H1 (cell line): Measurements from ENCODE around the gene FAM234A. TPM values are rescaled to one million over a fixed set of nuclear protein-coding genes. Genes with fewer than 3 reads are reported as not detected.

ENCODE experiments used
- CTCF ChIA-PET: fragments of 300-600 bp; sonication (Branson Sonifier 250); formaldehyde crosslinking; loops from one replicate; lab custom pipeline; 2021; ENCODE audit not compliant: partially characterized antibody; lab: Charles Lee
- POLR2A ChIA-PET: fragments of 300-600 bp; sonication (Branson Sonifier 250); formaldehyde crosslinking; loops from one replicate; lab custom pipeline; 2021; ENCODE audit warnings: inconsistent platforms; ENCODE audit not compliant: partially characterized antibody; lab: Charles Lee
- DNase-seq, 2 experiments: peaks; one replicate each; pipeline versions ENCODE4 v3.0.0 to v3.0.0-alpha.2; 2010 to 2022; ENCODE audit warnings: low spot score in 2 of 2, low read depth in 1 of 2, mixed read lengths in 1 of 2
- FAIRE-seq: peaks from 2 replicates; lab custom pipeline; 2011; peaks lifted over from hg19 to GRCh38; lab: Jason Lieb, UNC
- H2AFZ ChIP-seq: 2 replicates; pipeline ENCODE4 v1.8.1; 2012; ENCODE audit warnings: low read length, inconsistent platforms
- H2AK5ac ChIP-seq: 2 replicates; pipeline ENCODE4 v1.6.1; 2013; ENCODE audit warnings: low read depth, low read length
- H2BK120ac ChIP-seq: replicated peaks from 2 replicates; pipeline ENCODE3; 2013; ENCODE audit warnings: low read depth, low read length, inconsistent platforms
- H2BK12ac ChIP-seq: 2 replicates; pipeline ENCODE4 v1.6.1; 2013; ENCODE audit warnings: low read depth, low read length
- H2BK15ac ChIP-seq: 2 replicates; pipeline ENCODE4 v1.6.1; 2013; ENCODE audit warnings: low read length
- H2BK20ac ChIP-seq: 2 replicates; pipeline ENCODE4 v1.6.1; 2013; ENCODE audit warnings: low read length
- H2BK5ac ChIP-seq: 2 replicates; pipeline ENCODE4 v1.6.1; 2013; ENCODE audit warnings: low read depth, low read length
- H3K14ac ChIP-seq: 2 replicates; pipeline ENCODE4 v1.6.1; 2013; ENCODE audit warnings: inconsistent platforms; ENCODE audit not compliant: insufficient read length
- H3K18ac ChIP-seq: 2 replicates; pipeline ENCODE4 v1.6.1; 2013; ENCODE audit warnings: low read length; ENCODE audit errors: extremely low read depth
- H3K23ac ChIP-seq: 2 replicates; pipeline ENCODE4 v1.6.1; 2013; ENCODE audit warnings: inconsistent platforms; ENCODE audit not compliant: insufficient read length
- H3K23me2 ChIP-seq: 2 replicates; pipeline ENCODE4 v1.6.1; 2013; ENCODE audit warnings: low read depth, low read length
- H3K27ac ChIP-seq: 2 replicates; pipeline ENCODE4 v1.6.1; 2011; ENCODE audit warnings: low read depth, low read length, inconsistent platforms
- H3K27me3 ChIP-seq, 4 experiments: replicated peaks in 1 of 4; 1 replicate in 1 of 4; 2 replicates in 3 of 4; pipeline versions ENCODE4 v1.6.1 to v1.8.1; 2011 to 2013; ENCODE audit warnings: low read length in 3 of 4, mild to moderate bottlenecking in 3 of 4, inconsistent platforms in 2 of 4, mixed read lengths in 2 of 4, moderate library complexity in 1 of 4; ENCODE audit not compliant: control insufficient read depth in 3 of 4, insufficient read depth in 3 of 4; ENCODE audit errors: extremely low read depth in 1 of 4
- H3K36me3 ChIP-seq, 4 experiments: 2 replicates each; pipeline versions ENCODE4 v1.6.1 to v1.8.1; 2011 to 2013; ENCODE audit warnings: mild to moderate bottlenecking in 4 of 4, low read length in 3 of 4, moderate library complexity in 2 of 4, control low read depth in 1 of 4, inconsistent platforms in 1 of 4; ENCODE audit not compliant: insufficient read depth in 4 of 4, control insufficient read depth in 2 of 4
- H3K4ac ChIP-seq: replicated peaks from 2 replicates; pipeline ENCODE3; 2013; ENCODE audit warnings: low read length, low read depth, mixed read lengths, inconsistent platforms; ENCODE audit not compliant: insufficient read length
- H3K4me1 ChIP-seq, 4 experiments: replicated peaks in 1 of 4; 1 replicate in 1 of 4; 2 replicates in 3 of 4; pipeline versions ENCODE4 v1.6.1 to v1.8.1; 2011 to 2013; ENCODE audit warnings: low read length in 3 of 4, inconsistent platforms in 2 of 4, mixed read lengths in 1 of 4; ENCODE audit not compliant: insufficient read depth in 4 of 4, control insufficient read depth in 3 of 4
- H3K4me2 ChIP-seq, 2 experiments: 2 replicates each; pipeline versions ENCODE4 v1.6.1 to v1.8.1; 2011 to 2013; ENCODE audit warnings: low read depth in 2 of 2, low read length in 2 of 2, control low read depth in 1 of 2, inconsistent platforms in 1 of 2, mild to moderate bottlenecking in 1 of 2; ENCODE audit not compliant: insufficient read depth in 1 of 2
- H3K4me3 ChIP-seq, 4 experiments: fragments of 200-600, 300-600 bp in 1 of 4; sonication (generic), shearing (Covaris generic), sonication (Bioruptor Twin) in 1 of 4; 2 replicates each; pipeline versions ENCODE4 v1.5.1 to v1.8.1; 2011 to 2016; ENCODE audit warnings: low read length in 4 of 4, low read depth in 3 of 4, control low read depth in 2 of 4, inconsistent platforms in 2 of 4, mild to moderate bottlenecking in 2 of 4, mixed read lengths in 1 of 4, moderate library complexity in 1 of 4; ENCODE audit not compliant: insufficient read depth in 2 of 4; ENCODE audit errors: extremely low read depth in 1 of 4
- H3K56ac ChIP-seq: replicated peaks from 2 replicates; pipeline ENCODE3; 2013; ENCODE audit warnings: low read depth, mild to moderate bottlenecking, mixed read lengths, low read length, inconsistent platforms; ENCODE audit not compliant: insufficient read length
- H3K79me1 ChIP-seq: 2 replicates; pipeline ENCODE4 v1.6.1; 2013; ENCODE audit warnings: low read depth, low read length, control low read depth
- H3K79me2 ChIP-seq, 2 experiments: 2 replicates each; pipeline versions ENCODE4 v1.6.1 to v1.8.1; 2012 to 2013; ENCODE audit warnings: low read length in 2 of 2, mild to moderate bottlenecking in 2 of 2, inconsistent platforms in 1 of 2; ENCODE audit not compliant: insufficient read depth in 2 of 2, control insufficient read depth in 1 of 2
- H3K9ac ChIP-seq, 4 experiments: replicated peaks in 1 of 4; 1 replicate in 1 of 4; 2 replicates in 3 of 4; pipeline versions ENCODE4 v1.6.1 to v1.8.1; 2011 to 2013; ENCODE audit warnings: low read depth in 3 of 4, low read length in 3 of 4, control low read depth in 2 of 4, mild to moderate bottlenecking in 2 of 4, moderate library complexity in 2 of 4, inconsistent platforms in 1 of 4; ENCODE audit errors: extremely low read depth in 1 of 4
- H3K9me3 ChIP-seq, 2 experiments: 2 replicates each; pipeline versions ENCODE4 v1.6.1 to v1.8.1; 2012 to 2013; ENCODE audit warnings: mild to moderate bottlenecking in 2 of 2, moderate library complexity in 2 of 2, control low read depth in 1 of 2, inconsistent platforms in 1 of 2, low read depth in 1 of 2, low read length in 1 of 2, mixed read lengths in 1 of 2; ENCODE audit not compliant: insufficient read depth in 2 of 2
- H4K20me1 ChIP-seq, 2 experiments: replicated peaks in 1 of 2; 2 replicates each; pipeline versions ENCODE3 to v1.8.1; 2011 to 2013; ENCODE audit warnings: inconsistent platforms in 2 of 2, low read length in 2 of 2, mild to moderate bottlenecking in 1 of 2; ENCODE audit not compliant: insufficient read depth in 2 of 2, control insufficient read depth in 1 of 2
- H4K5ac ChIP-seq: 2 replicates; pipeline ENCODE4 v1.6.1; 2013; ENCODE audit warnings: low read length, low read depth, mixed read lengths, inconsistent platforms; ENCODE audit not compliant: insufficient read length
- H4K8ac ChIP-seq: 2 replicates; pipeline ENCODE4 v1.8.0; 2013; ENCODE audit warnings: mild to moderate bottlenecking, moderate library complexity, low read length, inconsistent platforms; ENCODE audit not compliant: insufficient read depth; ENCODE audit errors: extremely low read depth
- H4K91ac ChIP-seq: replicated peaks from 2 replicates; pipeline ENCODE3; 2013; ENCODE audit warnings: low read length, mixed read lengths, inconsistent platforms; ENCODE audit not compliant: insufficient read length
- BCL11A ChIP-seq, 2 experiments: IDR thresholded peaks; one replicate each; pipeline ENCODE4 v1.6.1; 2011; ENCODE audit warnings: low read depth in 2 of 2, low read length in 2 of 2, mild to moderate bottlenecking in 2 of 2
- GABPA ChIP-seq: IDR thresholded peaks from 2 replicates; pipeline ENCODE4 v1.6.1; 2011; ENCODE audit warnings: mild to moderate bottlenecking, low read length, moderate library complexity, borderline replicate concordance; ENCODE audit not compliant: insufficient read depth
- MAX ChIP-seq: IDR thresholded peaks from 2 replicates; pipeline ENCODE4 v1.6.1; 2012; ENCODE audit warnings: inconsistent platforms
- SAP30 ChIP-seq: fragments of 300-600 bp; sonication (generic); IDR thresholded peaks from 2 replicates; pipeline ENCODE4 v1.7.1; 2012; ENCODE audit warnings: low read length, moderate library complexity, mild to moderate bottlenecking, inconsistent platforms; ENCODE audit not compliant: insufficient read depth, insufficient replicate concordance
- YY1 ChIP-seq: IDR thresholded peaks from 2 replicates; pipeline ENCODE4 v1.6.1; 2011; ENCODE audit warnings: low read depth, mild to moderate bottlenecking, low read length
- WGBS, 2 experiments: shearing (Covaris generic) in 1 of 2; methylation state at CpG; one replicate each; pipeline versions ENCODE4 v1.1.6 to v1.1.7; 2013 to 2015; ENCODE audit warnings: low lambda C conversion rate in 2 of 2, mixed read lengths in 2 of 2, inconsistent platforms in 1 of 2, low coverage in 1 of 2, missing lambda C conversion rate in 1 of 2; ENCODE audit not compliant: insufficient replicate concordance in 2 of 2, insufficient coverage in 1 of 2, insufficient read length in 1 of 2; ENCODE audit errors: extremely low coverage in 1 of 2, missing lambda C conversion rate in 1 of 2; 5-methylcytosine and 5-hydroxymethylcytosine counted together
- polyA plus RNA-seq, 7 experiments: library from polyadenylated mRNA; depleted of rRNA in 3 of 7; stranded (reverse) in 5 of 7; unstranded in 2 of 7; fragments of >200 nt in 5 of 7; fragments of 200-250 nt in 2 of 7; gene quantifications; 1 replicate in 5 of 7; 2 replicates in 1 of 7; 4 replicates in 1 of 7; pipeline versions ENCODE4 v1.2.1 to v1.2.3, GENCODE V29; 2011 to 2013; ENCODE audit warnings: missing spikeins in 2 of 7, mixed read lengths in 2 of 7
- total RNA-seq: library from RNA; stranded (reverse); fragmentation: NEBNext Ultra II Directional; extraction: Animal tissue kit (Norgen Biotek cat#: 25700); gene quantifications from 2 replicates; pipeline ENCODE4 v1.2.1, GENCODE V29; 2021

Gene FAM234A
- total and polyA plus RNA-seq, 2 of the 8 experiments (the other 6 are each of a cell fraction or from before 2014, with no cell fraction given), result 80.6 to 104 TPM

- TF ChIP-seq GABPA (no peak), MAX (no peak), SAP30 (no peak), YY1 (no peak), BCL11A (IDR thresholded peaks at IDR 0.05; ENCODE audit: low read depth in 2 of 2, low read length in 2 of 2) (no peak)
- Histone ChIP-seq H3K23me2 (no peaks in the 10 kb centered on the region), H3K56ac (no peak overlapping the region), H3K79me2 (no peaks in the 10 kb centered on the region), H3K79me1 (no peaks in the 10 kb centered on the region), H4K8ac (peak overlapping the region; percentile 35; the same call in 1 of the 2 replicates), H3K27me3 (no peaks in the 10 kb centered on the region), H2BK12ac (no peak overlapping the region), H3K9me3 (no peaks in the 10 kb centered on the region), H3K4ac (no peak overlapping the region), H3K4me3 (no peak overlapping the region), H3K4me1 (no peaks in the 10 kb centered on the region), H2AK5ac (no peak overlapping the region), H4K91ac (no peak overlapping the region), H3K27ac (no peak overlapping the region), H2BK15ac (no peak overlapping the region), H2BK20ac (no peak overlapping the region), H3K18ac (no peak overlapping the region), H4K20me1 (peaks cover 0 to 2% of the 10 kb centered on the region in 2 experiments), H2BK120ac (no peak overlapping the region), H3K23ac (no peak overlapping the region), H3K14ac (no peak overlapping the region), H2BK5ac (no peak overlapping the region), H2AFZ (no peak overlapping the region), H3K4me2 (no peak overlapping the region), H3K9ac (no peak overlapping the region), H4K5ac (no peak overlapping the region), H3K36me3 (peaks cover 0 to 18% (median 2%) of the 10 kb centered on the region in 4 experiments; a peak in 4 of 8 replicates)
- POLR2A ChIA-PET, result interaction anchor here (1.2 kb wide), 1 partner anchor 33 kb away, joined by 3 read pairs; no protein-coding TSS in a partner anchor
- DNase-seq (no peak), FAIRE-seq (no peak)
- CTCF ChIA-PET, result interaction anchor here (0.6 to 1.0 kb wide), 2 partner anchors 10 to 231 kb away, joined by 3 read pairs; no protein-coding TSS in a partner anchor
- WGBS, 2 experiments, result 93% methylated on average over 23 of the region's 37 CpGs; no CpG with 5 or more reads in 1 of the 2 experiments
These were observed 62.3 kb downstream of the FAM234A start for GRCh38 chr16:296806-297510.
